ENCODE measurements around the gene CDH16.
A peak's percentile ranks its signal among the peaks of the same experiment; 100 is the strongest.
"Not testable (repeated sequence)": the region's sequence is repeated elsewhere in the genome, so short reads cannot be mapped to it uniquely, and the experiment has no call there.

Gene CDH16

GRCh38 chr16:66947302-66948065 lies 28.8 kb upstream of the CDH16 start:
- peak; percentile 78 for DNase-seq

DNA sequence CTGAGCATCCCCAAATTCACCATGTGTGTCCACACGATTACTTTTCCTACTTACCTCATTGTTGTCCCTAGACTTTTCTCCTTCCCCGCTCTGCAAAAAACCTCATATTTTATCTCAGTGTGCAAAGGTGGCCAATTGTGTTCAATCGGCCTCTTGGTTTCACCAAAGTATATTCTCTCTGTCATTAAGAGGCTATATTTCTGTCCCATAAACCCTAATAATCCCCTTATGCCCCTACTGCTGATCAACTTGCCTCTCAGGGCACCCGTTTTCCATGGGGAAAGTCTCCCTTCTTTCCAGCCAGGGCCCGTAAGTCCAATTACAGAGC lies 28.3 kb upstream of the CDH16 start:
- no peak for DNase-seq

- DNase-seq = no peak
These were observed 27.9 kb upstream of the CDH16 start for GRCh38 chr16:66946541-66946940.

DNA sequence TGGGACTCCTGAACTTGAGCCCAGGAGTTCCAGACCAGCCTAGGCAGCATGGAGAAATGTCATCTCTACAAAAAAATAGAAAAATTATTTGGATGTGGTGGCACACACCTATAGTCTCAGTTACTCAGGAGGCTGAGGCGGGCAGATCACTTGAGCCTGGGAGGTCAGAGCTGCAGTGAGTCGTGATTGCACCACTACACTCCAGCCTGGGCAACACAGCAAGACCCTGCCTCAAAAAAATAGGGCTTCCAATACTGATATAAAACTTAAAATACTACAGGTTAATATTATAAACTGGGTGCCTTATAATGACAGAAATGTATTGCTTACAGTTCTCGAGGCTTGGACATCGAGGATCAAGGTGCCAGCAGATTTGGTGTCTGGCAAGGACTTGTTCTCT lies 27.3 kb upstream of the CDH16 start:
- DNase-seq = no peak

GRCh38 chr16:66944971-66945370 lies 26.3 kb upstream of the CDH16 start:
- DNase-seq = not testable (repeated sequence)

DNA sequence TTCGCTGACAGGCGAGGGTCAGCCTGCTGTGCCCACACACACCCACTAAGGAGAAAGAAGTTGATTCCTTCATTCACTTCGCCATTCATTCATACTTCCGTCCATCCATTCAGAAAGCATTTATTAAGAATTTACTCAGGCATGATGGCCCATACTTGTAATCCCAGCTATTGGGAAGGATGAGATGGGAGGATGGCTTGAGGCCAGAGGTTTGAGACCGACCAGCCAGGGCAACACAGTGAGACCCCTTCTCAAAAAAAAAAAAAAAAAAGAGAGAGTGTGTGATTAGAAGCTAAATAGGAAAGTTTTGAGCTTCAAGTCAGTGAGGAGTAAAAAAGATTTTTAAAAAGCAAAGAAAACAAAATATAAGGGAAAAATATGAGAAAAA lies 25.4 kb upstream of the CDH16 start:
- no peak for DNase-seq

DNA sequence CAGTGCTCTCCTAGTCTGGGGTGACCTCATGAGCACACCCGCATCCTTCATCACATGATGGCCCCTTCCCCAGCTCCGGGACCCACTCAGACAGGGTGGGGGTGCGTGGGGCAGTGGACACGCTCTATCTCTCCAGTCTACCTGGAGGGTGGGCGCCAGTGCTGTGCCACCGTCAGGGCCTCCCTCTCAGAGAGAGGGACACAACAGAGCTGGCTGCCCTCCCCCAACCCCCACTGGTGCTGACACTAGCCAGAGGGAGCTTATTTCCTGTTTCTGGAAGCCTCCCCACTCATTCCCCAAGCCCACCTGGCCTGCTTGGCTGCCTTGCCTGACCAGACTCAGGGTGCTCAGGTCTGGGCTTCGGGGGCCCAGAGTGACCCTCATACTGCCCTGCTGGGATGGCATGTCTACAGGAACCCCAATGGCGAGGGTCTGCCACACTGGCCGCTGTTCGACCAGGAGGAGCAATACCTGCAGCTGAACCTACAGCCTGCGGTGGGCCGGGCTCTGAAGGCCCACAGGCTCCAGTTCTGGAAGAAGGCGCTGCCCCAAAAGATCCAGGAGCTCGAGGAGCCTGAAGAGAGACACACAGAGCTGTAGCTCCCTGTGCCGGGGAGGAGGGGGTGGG lies 24.9 kb upstream of the CDH16 start:
- DNase-seq = no peak

DNA sequence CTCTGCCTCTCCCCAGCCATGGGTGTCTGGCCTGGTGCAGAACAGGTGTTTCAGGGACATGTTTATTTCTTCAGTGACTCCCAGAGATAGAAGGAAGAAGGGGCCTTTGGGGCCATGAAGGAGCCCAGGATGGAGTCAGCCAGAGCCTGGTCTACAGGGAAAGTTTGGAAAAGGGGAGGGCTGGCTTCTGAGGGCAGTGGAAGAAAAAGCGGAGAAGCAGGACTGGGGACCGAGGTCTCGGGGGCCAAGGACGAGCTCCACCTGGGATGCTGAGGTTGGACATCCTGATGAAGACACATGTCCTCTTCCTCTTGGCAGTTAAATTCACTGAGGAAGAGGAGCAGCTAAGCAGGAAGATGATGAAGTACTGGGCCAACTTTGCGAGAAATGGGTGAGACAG lies 24.3 kb upstream of the CDH16 start:
- DNase-seq = no peak

DNA sequence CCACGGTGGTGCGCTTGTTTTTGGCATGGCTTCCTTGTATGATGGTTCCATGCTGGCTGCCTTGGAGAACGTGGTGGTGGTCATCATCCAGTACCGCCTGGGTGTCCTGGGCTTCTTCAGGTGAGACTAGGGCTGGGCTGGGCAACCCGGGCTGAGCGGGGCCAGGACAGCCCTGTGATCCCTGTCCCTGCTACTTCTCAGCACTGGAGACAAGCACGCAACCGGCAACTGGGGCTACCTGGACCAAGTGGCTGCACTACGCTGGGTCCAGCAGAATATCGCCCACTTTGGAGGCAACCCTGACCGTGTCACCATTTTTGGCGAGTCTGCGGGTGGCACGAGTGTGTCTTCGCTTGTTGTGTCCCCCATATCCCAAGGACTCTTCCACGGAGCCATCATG lies 21.6 kb upstream of the CDH16 start:
- no peak for DNase-seq

GRCh38 chr16:66939366-66939765 lies 20.7 kb upstream of the CDH16 start:
- no peak for DNase-seq

GRCh38 chr16:66937725-66938337 lies 19.1 kb upstream of the CDH16 start:
- DNase-seq = no peak

- no peak for DNase-seq
These were observed 18.3 kb upstream of the CDH16 start for GRCh38 chr16:66936889-66937554.

DNA sequence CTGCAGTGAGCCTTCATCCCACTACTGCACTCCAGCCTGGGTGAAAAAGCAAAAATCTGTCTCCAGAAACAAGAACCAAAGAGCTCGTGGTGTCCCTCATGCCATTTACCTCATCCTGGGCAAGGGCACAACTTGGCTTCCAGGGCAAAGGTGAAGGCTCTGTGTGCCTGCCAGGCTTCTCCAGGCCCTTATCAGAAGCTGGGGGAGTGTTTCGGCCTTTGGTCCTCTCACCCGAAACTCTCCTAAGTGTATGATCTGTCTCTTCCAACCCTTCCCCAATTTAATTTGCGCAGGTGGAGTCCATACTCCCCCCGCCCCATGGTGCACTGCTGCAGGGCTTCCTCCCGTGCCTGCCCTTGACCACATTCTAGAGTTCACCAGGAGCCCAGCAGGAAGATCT lies 17.8 kb upstream of the CDH16 start:
- DNase-seq = no peak

- DNase-seq = no peak
These were observed 16.8 kb upstream of the CDH16 start, which contains the start of gene CES2 for GRCh38 chr16:66935314-66936011. CES2 (plus strand) TSS chr16:66935516; CDS start chr16:66935636, 120 bp downstream.

DNA sequence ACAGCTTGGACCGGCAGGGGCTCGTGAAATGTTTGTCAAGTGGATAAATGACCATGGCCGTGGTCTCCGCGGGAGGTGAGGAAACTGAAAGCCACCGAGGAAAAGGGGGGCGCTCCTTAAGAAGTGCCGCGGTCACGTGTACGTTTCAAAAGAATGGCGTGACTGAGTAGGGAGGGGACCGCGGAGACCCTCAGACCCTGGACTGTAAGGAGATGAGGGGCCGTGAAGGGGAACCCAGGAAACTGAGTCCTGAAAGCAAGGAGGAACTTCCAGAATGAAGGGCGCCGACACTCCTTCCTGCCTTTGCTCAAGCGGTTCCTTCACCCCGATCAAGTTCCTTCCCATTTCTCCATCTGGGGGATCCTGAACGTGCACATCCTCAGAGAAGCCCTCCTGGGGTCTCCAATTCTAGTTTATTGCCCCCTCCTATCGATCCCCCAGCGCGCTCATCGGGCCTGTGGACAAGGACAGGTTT lies 16.2 kb upstream of the CDH16 start:
- not testable (repeated sequence) for DNase-seq

DNA sequence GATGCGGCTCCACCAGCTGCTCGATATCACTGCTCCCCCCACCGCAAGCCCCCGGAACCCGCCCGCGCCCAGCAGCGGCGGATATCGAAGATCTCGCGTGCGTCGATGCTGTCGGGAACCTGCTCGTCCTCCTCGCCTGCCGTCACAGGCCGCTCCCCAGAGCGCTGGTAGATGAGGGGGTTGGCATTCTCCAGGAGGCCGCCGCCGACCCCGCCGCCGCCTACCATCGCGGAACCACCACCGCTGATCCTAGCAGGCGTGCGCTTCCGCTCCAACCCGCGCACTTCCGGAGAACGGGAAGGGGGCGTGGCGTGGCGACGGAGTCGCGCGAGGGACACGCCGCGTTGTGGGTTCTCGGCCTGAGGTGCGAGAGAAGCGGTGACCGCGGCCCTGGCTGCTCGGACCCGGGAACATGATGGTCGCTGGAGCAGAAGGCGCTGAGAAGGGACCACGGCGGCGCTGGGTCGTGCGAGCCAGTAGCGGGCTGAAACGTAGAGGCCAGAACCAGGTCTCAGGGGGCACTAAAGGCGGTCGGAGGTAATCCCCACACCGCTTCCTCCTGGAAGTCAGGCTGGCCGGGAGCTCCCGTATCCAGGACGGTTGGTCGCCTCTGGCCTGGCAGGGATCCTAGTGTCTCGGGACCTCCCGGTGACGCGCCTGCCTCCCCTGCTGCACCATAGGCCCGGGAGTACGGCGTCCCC lies 15.6 kb upstream of the CDH16 start, which contains the start of gene CIAO2B:
Gene CIAO2B, minus strand, starts transcription at position 265 of the 701 bp plus-strand sequence. Its CDS starts 38 bp downstream, at position 227.
- peak; percentile 26 for DNase-seq

DNA sequence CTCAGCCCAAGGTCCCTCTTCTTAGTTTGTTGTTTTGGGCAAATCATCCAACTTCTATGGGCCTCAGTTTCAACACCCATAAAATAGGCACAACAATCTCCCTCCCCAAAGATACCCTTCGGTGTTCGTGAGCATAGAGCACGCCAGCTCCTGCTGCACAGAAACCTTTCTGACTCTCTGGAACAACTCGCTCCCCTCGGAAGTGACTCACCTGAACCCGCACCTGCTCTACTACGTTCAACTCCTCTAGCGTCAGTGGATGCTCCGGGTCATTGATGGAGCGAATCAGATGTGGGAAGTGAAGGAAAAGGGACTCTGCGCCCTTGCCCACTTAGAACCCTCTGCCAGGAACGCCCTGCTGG lies 15.1 kb upstream of the CDH16 start:
- no peak for DNase-seq

DNA sequence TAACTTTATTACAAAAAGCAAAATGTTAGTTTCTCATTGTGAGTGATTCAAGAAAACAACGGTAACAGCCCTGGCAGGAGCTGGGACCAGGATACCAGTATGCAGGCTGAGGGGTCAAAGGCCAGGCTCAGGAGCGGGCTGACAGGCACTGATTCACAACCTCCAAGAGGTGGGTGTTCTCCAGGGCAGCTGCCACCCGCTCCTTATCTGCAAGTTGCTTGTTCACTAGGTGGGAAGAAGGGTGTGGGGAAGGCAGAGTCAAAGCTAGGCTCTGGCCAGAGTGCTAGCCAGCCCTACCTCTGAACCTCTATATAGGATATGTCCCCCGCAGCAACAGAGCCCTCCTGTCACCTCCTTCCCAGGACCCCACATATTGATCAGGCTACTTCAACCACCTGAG lies 13.4 kb upstream of the CDH16 start:
- no peak for DNase-seq

DNA sequence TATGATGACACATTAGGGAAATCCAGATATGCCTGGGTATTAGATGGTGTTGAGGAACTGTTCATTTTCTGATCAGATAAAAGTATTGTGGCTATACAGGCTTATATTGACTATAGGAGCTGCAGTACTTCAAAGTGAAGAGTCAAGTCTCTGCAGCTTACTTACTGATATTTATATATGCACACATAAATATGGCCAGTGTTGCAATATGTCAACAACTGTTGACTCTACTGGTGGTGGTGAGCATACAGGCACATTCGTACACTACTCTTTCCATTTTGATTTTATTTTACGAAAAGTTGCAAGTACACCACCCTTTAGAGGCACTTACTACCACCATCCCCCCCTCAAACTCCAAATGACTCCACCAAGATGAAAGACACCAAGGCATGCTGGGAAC lies 13.0 kb upstream of the CDH16 start:
- DNase-seq = no peak

DNA sequence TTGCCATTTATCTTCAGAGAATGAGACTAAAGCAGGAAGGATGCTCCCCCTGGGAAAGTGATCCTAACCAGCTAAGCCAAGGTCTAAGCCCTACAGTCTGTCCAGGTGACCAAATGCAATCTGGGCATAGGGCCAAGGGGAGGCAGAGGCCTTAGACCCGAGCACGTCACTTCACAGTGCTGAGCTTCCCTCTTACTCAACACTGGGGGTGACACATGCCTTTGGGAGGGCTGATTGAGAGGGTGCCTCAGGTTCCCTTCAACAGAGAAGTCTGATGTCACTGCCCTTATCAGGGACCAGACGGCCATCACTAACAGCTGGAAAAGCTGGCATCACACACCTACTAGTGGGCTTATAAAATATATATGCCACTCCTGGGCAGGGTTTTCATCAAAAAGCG lies 11.5 kb upstream of the CDH16 start:
- no peak for DNase-seq

GRCh38 chr16:66928702-66929388 lies 10.2 kb upstream of the CDH16 start:
- peak; percentile 8 for DNase-seq

Data from NCI-H1694 treated with DMSO at 0.1 percent for 48 hours (cell line).